Upper lobe of left lung (tissue), 4 donors: ENCODE measurements around the gene KANK3.

ENCODE experiments used
- EP300 ChIP-seq, 4 donors: sonication (generic); formaldehyde crosslinking; IDR thresholded peaks; one replicate each; pipeline ENCODE4 v1.5.1; 2017; ENCODE audit warnings: antibody characterized with exemption in 4 of 4, control low read depth in 2 of 4
- POLR2A ChIP-seq, 4 donors: fragments of 450-650 bp; IDR thresholded peaks; one replicate each; pipeline ENCODE4 v1.5.1; 2016 to 2017; ENCODE audit warnings: antibody characterized with exemption in 4 of 4, mild to moderate bottlenecking in 2 of 4
- POLR2AphosphoS5 ChIP-seq, 2 donors: sonication (generic); formaldehyde crosslinking; IDR thresholded peaks; one replicate each; pipeline ENCODE4 v1.5.1; 2017; ENCODE audit warnings: antibody characterized with exemption in 2 of 2
- TF ChIP-seq, protein P1 (sequence below), 6 experiments: fragments of 450-650 bp in 4 of 6; fragments of 200-600 bp in 2 of 6; sonication (generic) in 2 of 6; IDR thresholded peaks; one replicate each; pipeline ENCODE4 v1.5.1; 2016 to 2019; ENCODE audit warnings: antibody characterized with exemption in 6 of 6

DNA sequence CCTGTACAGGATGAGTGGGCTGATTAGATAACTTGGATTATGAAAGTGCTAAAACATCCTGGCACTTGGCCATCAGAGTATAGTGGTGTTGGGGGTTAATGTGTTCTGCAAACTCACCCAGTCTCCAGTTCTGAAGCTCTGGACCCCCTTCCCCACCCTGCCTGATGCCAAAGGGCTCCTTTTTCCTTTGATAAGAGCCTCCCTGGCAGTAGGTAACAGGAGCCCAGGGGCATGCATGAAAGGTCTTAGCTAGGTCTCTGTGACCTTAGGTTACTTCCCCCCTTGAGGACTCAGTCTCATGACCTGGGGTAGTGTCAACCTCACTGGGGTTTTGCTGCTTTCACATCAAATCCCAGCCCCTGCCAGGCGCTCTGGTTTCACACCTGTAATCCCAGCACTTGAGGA lies 19.3 kb downstream of the KANK3 start:
- TF ChIP-seq POLR2AphosphoS5 (IDR thresholded peaks at IDR 0.05) = no peak
- TF ChIP-seq, protein P1, sequence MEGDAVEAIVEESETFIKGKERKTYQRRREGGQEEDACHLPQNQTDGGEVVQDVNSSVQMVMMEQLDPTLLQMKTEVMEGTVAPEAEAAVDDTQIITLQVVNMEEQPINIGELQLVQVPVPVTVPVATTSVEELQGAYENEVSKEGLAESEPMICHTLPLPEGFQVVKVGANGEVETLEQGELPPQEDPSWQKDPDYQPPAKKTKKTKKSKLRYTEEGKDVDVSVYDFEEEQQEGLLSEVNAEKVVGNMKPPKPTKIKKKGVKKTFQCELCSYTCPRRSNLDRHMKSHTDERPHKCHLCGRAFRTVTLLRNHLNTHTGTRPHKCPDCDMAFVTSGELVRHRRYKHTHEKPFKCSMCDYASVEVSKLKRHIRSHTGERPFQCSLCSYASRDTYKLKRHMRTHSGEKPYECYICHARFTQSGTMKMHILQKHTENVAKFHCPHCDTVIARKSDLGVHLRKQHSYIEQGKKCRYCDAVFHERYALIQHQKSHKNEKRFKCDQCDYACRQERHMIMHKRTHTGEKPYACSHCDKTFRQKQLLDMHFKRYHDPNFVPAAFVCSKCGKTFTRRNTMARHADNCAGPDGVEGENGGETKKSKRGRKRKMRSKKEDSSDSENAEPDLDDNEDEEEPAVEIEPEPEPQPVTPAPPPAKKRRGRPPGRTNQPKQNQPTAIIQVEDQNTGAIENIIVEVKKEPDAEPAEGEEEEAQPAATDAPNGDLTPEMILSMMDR (IDR thresholded peaks at IDR 0.05) = no peak
- no peak for TF ChIP-seq EP300 (IDR thresholded peaks at IDR 0.05)
- TF ChIP-seq POLR2A (IDR thresholded peaks at IDR 0.05) = no peak
